HL-60/S4 treated with retinoic acid at 250 ng/mL for 4 days and 3 days (cell line): ENCODE data around the gene FAM221B.

ENCODE experiments used
- in situ Hi-C: fragments of 300-500 bp; cut with MboI; formaldehyde crosslinking; loops from 2 replicates; pipeline ENCODE4 v1.7.0; 2022; ENCODE audit warnings: low sequenced_read_pairs

Gene FAM221B

DNA sequence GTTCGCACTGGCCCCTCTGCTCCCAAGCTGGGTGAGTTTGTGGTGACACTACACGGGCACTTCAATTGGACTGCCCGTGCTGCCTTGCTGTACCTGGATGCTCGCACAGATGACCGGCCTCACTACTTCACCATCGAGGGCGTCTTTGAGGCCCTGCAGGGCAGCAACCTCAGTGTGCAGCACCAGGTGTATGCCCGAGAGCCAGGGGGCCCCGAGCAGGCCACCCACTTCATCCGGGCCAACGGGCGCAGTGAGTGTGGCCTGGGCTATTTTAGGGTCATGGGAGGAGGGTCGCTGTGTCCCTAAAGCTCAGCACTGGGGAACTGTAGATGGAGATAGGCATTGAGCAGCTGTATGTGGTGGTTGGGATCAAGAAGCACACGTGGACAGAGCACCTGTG is 35.7 kb downstream of the FAM221B start:
- in situ Hi-C loops, result no loop called here

DNA sequence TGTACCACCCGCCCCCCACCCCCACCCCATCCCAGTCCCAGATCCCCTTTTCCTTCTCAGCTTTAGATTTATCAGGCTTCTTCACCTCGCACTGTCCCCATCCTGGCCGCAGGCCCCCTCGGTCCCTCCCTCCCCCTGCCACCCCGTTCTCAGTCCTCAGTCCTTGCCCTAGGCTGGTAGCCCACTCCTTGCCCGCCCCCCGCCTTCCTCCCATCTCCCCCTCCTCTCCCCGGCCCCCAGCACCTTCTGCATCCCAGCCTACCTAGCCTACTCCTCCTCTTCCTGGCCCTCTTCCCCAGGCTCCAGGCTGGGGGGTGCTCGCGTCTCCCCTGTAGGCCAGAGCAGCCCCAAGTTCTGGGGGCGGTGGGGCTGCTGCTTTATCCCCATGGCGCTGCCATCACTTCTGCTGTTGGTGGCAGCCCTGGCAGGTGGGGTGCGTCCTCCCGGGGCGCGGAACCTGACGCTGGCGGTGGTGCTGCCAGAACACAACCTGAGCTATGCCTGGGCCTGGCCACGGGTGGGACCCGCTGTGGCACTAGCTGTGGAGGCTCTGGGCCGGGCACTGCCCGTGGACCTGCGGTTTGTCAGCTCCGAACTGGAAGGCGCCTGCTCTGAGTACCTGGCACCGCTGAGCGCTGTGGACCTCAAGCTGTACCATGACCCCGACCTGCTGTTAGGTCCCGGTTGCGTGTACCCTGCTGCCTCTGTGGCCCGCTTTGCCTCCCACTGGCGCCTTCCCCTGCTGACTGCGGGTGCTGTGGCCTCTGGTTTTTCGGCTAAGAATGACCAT is 36.3 kb downstream of the FAM221B start:
- in situ Hi-C loops, result no loop called here

DNA sequence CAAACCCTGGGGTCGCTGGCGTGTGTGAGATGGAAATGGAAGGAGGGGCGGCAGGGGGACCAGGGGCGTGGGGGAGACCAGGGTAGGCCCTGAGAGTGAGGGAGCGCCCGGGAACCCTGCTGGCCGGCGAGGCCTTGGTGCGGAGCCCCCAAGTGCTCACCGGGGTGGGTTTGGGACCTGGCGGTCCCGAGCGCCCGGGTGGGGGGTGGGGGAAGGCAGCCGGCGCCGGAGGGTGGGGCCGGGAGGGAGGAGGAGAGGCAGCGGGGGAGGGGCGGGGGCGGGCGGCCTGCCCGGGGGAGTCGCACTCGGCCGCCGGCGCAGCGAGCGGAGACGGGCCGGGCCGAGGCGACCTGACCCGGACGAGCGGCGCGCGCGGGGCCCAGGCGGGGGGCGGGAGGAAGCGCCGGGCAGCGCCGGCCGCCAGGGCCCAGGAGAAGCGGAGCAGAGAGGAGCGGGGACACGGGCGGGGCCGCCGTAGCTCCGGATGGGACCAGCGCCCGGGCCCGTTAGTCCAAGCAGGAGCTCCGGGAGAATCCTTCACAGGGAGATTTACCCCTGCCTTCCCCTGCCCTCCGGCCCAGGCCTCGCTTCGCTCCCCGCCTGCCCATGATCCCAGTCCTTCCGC is 37.1 kb downstream of the FAM221B start, which contains the start of gene NPR2:
Gene NPR2 (plus strand): TSS at position 295 of the 625 bp plus-strand sequence. CDS start 818 bp downstream, outside the sequence.
- in situ Hi-C loops, result no loop called here

DNA sequence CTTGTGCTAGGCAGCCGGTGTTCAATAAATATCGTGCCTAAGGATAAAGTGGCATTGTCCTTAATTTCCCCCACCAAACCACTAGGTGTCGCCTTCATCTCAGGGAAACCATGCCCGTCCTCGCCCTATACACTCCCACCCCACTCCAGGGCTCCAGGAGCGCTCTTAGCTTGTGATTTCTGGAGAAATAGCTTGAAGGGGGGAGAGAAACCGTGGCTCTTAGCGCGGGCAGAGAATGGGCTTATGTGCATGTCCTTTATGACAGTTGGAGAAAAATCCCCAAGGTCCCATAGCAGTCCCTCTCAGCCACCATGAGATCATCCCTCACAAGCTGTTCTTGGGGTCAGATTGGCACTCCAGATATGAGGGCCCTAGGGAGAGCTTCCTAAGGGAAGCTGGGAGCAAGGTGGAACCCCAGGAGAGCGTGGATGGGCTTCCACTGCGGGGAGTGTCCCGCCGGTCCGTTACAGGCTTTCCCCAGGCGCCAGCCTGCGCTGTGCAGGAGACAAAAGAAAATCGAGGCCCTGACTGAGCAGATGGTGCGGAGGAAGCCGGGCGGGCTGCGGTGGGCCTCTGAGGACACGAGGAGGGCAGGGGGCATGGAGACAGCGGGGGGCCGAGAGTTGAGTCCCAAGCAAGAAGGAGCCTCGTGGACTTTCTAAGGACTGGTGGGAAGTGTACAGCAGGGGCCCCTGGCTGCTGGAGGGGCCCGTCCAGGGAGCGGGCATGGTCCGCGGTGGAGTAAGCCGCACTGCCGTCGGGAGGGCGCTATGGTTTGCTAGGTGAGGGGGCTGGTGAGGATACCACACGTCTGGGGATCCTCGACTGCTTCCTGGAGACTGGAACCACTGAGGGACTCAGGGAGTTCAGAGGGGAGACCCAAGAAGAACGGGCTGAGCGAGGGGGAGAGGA is 37.9 kb downstream of the FAM221B start:
- in situ Hi-C loops, result no loop called here

DNA sequence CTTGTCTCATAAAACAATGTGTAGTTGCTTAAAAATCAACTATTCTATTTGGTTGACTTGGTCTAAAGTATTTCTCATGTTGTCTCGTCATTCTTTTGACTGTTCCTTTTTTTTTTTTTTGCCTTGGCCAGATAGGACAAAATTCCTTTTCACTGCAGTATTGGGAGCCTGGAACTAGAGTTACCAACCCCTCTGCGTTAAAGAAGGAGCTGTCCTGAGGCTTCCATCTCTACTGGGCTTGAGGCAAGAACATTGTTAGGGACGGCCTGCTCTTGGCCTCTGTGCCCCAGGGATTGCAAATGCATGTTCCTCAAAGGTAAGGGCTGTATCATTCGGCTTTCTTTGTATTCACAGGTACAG is 38.5 kb downstream of the FAM221B start:
- in situ Hi-C loops, result no loop called here

DNA sequence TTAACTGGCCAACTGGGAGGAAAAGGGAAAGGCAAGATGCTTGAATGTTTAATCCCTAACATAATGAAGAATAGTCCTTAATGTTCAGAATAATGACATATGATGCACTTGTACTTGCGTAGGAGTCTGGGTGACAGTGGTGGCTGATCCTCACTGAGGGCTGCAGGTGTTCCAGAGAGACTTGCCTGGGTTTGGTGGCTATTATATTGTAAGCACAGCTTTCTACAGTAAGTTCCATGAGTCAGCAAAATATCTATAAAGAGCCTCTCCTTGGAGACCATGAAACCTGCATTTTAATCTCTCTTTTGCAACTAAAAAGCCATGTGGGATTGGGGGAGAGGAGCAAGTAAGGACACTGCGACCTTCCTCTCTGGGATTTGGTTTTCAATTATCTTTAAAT is 39.0 kb downstream of the FAM221B start:
- in situ Hi-C loops, result no loop called here

DNA sequence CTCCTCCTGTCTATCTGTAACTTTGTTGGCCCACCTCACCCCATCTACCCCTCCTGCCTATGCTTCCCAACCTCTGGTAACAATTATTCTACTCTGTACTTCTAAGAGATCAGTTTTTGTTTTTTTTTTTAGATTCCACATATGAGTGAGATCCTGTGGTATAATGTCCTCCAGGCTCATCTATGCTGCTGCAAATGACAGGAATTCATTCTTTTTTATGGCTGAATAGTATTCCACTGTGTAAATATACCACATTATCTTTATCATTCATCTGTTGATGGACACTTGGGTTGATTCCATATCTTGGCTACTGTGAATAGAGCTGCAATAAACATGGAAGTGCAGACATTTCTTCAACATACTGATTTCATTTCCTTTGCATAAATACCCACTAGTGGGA is 45.1 kb downstream of the FAM221B start:
- in situ Hi-C loops, result no loop called here

DNA sequence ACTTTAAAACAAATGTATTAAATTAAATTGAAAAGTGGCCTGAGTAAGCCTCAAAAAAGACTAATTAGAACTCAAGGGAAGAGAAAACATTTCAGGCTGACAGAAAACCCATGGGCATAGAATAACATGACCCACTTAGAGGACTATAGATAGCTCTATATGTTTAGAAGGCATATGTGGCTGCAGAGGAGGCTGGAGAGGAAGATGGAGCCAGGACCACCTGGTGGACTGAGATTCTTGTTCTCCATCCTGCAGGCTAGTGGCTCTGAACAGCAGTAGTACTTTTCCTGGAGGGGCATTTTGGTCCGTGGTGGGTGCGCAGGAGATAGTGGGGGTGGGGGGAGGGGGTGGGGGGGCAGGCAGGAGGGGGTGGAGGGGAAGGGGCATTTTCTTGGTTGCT is 47.5 kb downstream of the FAM221B start:
- in situ Hi-C loops, result no loop called here

DNA sequence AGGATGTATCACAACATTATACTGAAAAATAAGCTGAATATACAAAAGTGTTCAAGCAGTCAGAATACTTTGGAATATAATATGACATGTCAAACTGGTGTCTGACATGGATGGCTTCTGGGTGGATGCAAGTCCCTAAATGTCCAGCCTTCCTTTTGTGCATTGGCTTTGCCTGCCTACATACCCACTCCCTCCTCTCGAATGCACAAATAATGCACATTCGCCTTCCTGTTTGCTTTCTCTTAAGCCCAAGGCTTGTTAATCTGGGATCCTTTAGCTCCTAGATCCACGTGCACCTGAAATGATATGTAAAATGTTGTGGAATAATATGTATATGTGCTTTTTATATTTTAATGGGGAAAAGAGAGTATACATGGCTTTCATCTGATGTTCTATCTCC is 50.0 kb downstream of the FAM221B start:
- in situ Hi-C loops, result no loop called here

DNA sequence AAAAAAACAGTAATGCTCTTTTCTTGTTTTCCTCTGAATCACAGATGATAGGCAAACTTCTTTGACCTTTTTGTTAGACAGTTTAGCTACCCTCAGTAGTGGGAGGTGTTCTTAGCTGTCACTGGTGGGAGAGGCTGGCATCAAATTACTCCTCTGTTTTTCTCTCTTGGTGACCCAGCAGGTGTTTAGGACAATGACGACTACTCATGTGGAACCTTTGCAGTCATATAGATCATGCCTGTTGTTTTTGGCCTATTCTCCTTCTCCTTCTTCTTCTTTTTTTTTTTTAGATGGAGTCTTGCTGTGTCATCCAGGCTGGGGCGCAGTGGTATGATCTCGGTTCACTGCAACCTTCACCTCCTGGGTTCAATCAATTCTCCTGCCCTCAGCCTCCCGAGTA is 52.5 kb downstream of the FAM221B start:
- in situ Hi-C loops, result no loop called here

DNA sequence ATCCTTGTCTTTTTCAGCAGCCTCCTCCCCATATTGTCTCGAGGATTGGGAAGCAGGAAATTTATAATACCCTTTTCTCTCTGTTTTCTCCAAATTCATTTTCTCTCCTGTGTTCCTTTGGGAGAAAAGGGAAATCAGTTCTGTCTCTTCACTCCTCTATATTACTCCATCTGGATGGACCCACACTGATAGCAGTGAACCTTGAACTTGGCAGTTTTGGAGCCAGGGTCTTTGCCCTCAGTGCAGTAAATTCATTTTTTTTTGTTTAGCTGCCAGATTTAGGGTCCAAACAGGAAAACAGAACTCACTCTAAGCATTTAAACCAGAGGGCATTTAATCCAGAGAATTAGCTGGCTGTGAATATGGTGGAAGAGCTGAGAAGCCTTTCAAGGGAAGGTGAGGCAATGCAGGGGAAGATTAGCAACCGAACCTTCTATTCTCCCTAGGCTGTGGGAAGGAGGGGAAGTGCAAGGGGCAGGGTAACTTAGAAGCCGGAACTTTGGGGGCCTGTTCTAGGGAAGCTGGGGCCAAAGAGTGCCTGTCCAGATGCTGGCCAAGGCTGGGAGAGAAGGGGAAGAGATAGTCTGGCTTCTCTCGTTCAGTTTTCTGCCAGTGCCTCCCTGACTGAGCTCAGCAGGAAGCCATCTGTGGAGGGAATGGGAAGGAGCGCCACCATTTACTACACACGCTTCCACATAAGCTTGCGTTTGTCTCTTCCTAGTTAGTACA is 53.5 kb downstream of the FAM221B start:
- in situ Hi-C loops, result no loop called here

DNA sequence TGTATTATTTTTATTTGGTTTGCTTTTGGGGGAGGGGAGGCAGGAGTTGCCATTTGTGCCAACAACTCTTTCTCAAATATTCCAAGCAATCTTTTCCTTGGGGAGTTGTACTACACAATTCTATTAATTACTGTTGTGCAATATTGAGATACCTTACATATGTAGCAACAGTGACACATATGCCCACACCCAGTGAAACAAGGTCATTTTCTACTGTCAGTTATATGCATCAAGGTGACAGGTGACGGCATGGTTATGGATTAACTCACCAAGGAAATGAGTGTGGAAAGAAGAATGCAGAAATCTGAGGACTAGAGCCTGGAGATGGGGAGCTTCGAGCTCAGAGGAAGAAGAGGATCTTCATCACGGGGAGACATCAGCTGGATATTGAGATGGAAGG is 56.6 kb downstream of the FAM221B start:
- in situ Hi-C loops, result no loop called here

DNA sequence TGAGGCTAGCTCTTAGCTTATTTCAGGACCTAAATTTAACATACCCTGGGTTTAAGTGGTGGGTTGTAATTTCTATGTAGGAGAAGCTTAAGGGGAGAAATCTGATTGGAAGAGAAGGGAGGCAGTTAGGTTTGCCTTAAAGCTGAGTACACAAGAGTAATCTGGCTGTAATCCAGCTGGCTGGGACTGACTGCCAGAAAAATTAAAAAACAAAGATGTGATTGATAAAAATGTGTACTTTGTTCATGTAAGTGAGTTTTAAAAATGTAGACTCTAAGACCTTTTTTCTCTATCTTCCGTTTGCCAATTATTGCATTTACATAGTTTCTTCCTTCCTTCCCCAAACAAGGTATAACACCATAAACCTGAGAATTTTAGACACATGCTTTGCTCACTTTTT is 57.0 kb downstream of the FAM221B start:
- in situ Hi-C loops, result no loop called here

DNA sequence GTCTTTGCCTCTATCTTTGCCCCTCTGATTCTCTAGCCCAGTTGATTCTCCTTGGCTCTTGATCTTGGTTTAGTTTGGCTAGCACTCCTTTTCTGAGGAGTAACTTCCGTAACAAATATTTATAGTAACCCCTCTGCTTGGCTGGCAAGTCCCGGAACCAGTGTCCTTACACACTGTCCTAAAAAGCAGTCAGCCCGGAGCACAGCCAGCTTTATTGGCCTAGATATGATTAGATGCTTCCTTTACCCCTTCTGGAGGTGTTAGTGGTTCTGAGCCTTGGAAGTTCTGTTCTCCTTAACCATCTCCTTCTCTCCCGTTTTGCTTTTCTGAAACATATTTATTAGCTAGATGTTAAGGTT is 57.5 kb downstream of the FAM221B start:
- in situ Hi-C loops, result no loop called here

DNA sequence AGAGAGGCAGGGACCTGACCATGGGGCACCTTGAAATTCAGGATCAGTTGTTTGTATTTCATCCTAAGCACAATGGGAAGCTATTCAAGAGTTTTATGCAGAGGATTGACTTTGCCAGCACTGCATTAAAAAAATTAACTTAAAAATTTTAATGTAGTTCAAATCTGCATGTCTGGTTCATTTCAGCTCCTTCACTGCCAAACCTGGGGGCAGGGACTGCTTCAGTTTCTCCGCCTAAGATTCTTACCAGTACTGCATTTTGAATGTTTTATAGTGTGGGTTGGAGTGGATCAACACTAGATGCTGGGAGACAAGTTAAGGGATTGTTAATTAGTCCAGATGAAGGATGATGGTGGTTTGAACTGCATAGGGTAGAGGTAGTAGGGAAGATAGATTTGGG is 58.8 kb downstream of the FAM221B start:
- in situ Hi-C loops, result no loop called here

DNA sequence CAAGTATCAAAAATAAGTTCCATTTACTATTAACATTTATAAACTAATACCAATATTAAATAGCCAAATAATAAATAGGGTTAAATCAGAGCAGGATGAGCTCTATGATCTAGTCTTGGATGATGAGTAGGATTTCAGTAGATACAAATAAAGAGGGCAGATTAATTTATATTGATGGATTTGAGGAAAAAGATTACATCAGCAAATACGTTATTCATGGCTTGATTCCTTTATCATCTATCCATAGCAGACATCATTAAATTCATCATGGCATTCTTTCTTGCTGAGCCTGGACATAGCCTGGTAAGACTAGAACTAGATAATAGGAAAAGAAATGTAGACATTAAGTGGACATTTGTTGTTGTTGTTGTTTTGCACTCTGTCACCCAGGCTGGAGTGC is 61.1 kb downstream of the FAM221B start:
- in situ Hi-C loops, result no loop called here

DNA sequence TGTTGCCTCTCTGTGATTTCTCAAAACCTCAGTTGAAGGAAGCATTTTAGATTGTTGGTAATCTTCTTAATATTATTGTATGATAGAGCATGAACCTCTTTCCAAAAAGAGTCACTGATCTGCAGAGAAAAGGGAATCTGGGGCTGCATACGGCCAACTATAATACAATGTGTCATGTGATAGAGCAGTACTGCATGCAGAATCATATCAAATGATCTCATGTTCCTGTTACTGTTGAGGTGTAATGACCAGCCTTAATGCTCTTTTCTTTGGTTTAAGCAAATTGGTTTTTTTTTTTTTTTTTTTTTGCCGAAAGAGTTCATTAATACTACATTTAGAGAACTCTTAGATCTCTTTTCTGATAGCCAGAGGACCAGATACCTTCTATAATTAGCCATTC is 61.5 kb downstream of the FAM221B start:
- in situ Hi-C loops, result no loop called here
